ENCODE measurements around the gene MYO18A. TPM values are rescaled to one million over a fixed set of nuclear protein-coding genes. Genes with fewer than 3 reads are reported as not detected.

The MYO18A gene
- total RNA-seq, 2 donors from 2014 or later = 43.8 to 56.7 TPM

DNA sequence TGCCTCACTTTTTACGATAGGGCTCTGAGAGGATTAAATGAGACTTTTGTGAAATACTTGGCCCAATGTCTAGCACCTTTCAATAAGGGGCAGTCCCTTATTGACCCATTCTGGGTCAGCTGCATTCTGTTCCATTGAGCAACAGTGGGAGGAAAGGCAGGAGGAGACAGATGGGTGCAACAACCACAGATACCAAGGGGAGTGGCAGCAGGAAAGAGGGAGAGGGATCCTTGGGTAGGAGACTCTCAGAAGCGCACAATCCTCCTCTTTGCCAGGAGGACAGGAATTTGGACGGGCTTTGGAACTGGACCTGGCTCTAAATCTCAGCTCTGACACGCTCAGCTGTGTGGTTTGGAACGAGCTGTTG lies 133.7 kb downstream of the MYO18A start:
- no peaks in the 10 kb centered on the region for H3K27me3 Mint-ChIP-seq (ENCODE audit: insufficient read depth)
- Histone ChIP-seq H3K4me1 (ENCODE audit: control insufficient read depth, insufficient read depth, low read length) (peaks cover 17% of the 10 kb centered on the region), H3K27ac (ENCODE audit: low read depth, low read length) (no peak overlapping the region), H3K36me3 (ENCODE audit: control insufficient read depth, insufficient read depth, low read length) (no peaks in the 10 kb centered on the region), H3K9me3 (ENCODE audit: control insufficient read depth, low read length) (no peaks in the 10 kb centered on the region), H3K27me3 (ENCODE audit: control insufficient read depth, insufficient read depth, low read length, poor library complexity, severe bottlenecking) (no peaks in the 10 kb centered on the region), H3K9ac (ENCODE audit: extremely low read depth, low read length, poor library complexity, severe bottlenecking) (no peak overlapping the region), H3K4me3 (ENCODE audit: low read length) (no peak overlapping the region)
- H3K9me3 Mint-ChIP-seq = no peaks in the 10 kb centered on the region
- H3K4me1 Mint-ChIP-seq = peaks cover 43% of the 10 kb centered on the region
- H3K27ac Mint-ChIP-seq = no peak overlapping the region
- WGBS, 2 experiments (ENCODE audit: insufficient coverage in 1 of 2, insufficient read length in 1 of 2) = 92 to 94% methylated on average over 3 to 5 of the region's 5 CpGs
- TF ChIP-seq, protein P1, sequence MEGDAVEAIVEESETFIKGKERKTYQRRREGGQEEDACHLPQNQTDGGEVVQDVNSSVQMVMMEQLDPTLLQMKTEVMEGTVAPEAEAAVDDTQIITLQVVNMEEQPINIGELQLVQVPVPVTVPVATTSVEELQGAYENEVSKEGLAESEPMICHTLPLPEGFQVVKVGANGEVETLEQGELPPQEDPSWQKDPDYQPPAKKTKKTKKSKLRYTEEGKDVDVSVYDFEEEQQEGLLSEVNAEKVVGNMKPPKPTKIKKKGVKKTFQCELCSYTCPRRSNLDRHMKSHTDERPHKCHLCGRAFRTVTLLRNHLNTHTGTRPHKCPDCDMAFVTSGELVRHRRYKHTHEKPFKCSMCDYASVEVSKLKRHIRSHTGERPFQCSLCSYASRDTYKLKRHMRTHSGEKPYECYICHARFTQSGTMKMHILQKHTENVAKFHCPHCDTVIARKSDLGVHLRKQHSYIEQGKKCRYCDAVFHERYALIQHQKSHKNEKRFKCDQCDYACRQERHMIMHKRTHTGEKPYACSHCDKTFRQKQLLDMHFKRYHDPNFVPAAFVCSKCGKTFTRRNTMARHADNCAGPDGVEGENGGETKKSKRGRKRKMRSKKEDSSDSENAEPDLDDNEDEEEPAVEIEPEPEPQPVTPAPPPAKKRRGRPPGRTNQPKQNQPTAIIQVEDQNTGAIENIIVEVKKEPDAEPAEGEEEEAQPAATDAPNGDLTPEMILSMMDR (conservative IDR thresholded peaks at IDR 0.05) = no peak
- H3K36me3 Mint-ChIP-seq (ENCODE audit: low read depth) = no peaks in the 10 kb centered on the region
- DNase-seq = no peak
- H3K4me3 Mint-ChIP-seq = no peak overlapping the region

DNA sequence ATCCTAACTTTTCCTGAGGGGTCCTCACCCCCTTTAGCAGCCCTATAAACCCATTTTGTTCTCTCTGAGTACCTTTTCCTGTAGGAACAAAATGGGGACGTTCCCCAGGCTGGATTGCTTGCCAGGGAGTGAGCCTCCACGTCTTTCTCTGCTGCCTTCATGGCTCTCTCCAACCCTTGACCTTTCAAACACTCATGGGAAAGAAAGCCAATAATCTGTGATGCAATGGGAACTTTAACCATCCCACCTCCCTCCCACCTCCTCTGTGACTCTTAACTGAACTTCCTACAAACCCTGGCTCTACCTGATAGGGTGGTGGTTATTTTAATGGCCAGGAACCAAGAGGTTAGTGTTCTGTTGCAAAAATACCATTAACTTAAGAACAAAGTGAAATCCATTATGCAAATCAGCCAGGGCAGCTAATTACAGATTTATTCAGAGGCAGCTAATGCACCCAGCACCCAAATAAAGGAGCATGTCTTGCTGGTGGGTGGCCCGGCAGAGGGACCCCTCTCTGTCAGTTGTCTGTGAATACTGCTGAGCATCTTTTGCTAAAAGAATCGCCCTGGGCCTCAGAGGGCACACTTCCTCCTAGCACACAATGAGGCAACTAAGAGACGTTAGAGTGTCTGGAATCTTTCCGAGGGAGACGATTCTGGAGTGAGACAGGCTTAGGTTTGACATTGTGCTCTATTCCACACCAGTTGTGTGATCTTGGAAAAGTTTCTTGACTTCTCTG lies 134.3 kb downstream of the MYO18A start:
- H3K9me3 Mint-ChIP-seq = no peaks in the 10 kb centered on the region
- H3K9me3 ChIP-seq (ENCODE audit: control insufficient read depth, low read length) = no peaks in the 10 kb centered on the region
- no peaks in the 10 kb centered on the region for H3K27me3 Mint-ChIP-seq (ENCODE audit: insufficient read depth)
- no peak overlapping the region for H3K9ac ChIP-seq (ENCODE audit: extremely low read depth, low read length, poor library complexity, severe bottlenecking)
- WGBS, 2 experiments (ENCODE audit: insufficient coverage in 1 of 2, insufficient read length in 1 of 2) = 87% methylated on average over 7 of the region's 7 CpGs
- peaks cover 17% of the 10 kb centered on the region for H3K4me1 ChIP-seq (ENCODE audit: control insufficient read depth, insufficient read depth, low read length)
- H3K27ac ChIP-seq (ENCODE audit: low read depth, low read length) = no peak overlapping the region
- no peaks in the 10 kb centered on the region for H3K36me3 ChIP-seq (ENCODE audit: control insufficient read depth, insufficient read depth, low read length)
- no peak for DNase-seq
- no peaks in the 10 kb centered on the region for H3K36me3 Mint-ChIP-seq (ENCODE audit: low read depth)
- no peaks in the 10 kb centered on the region for H3K27me3 ChIP-seq (ENCODE audit: control insufficient read depth, insufficient read depth, low read length, poor library complexity, severe bottlenecking)
- peaks cover 43% of the 10 kb centered on the region for H3K4me1 Mint-ChIP-seq
- TF ChIP-seq, protein P1 (conservative IDR thresholded peaks at IDR 0.05) = no peak
- H3K4me3 Mint-ChIP-seq = no peak overlapping the region
- no peak overlapping the region for H3K27ac Mint-ChIP-seq
- no peak overlapping the region for H3K4me3 ChIP-seq (ENCODE audit: low read length)

DNA sequence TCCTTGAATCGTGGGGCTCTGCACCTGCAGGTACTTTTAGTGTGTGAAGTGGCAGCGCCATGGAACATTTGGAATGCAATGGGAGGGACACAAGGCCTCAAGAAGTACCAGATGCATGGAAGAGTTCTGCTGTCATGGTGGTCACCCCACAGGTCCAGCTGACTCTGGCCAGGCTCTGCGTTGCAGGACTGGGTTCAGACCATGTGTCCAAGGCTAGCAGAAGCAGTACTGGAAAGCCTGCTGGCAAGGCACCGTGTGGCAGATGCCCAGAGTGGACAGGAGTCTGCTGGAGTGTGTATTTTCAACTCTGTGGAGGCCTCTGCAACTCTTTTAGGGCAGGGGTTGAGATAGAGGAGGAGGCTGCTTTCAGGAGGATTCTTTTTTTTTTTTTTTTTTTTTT lies 135.2 kb downstream of the MYO18A start:
- Mint-ChIP-seq H3K9me3 (no peaks in the 10 kb centered on the region), H3K27ac (no peak overlapping the region), H3K4me1 (peaks cover 45% of the 10 kb centered on the region), H3K27me3 (ENCODE audit: insufficient read depth) (no peaks in the 10 kb centered on the region), H3K4me3 (no peak overlapping the region), H3K36me3 (ENCODE audit: low read depth) (no peaks in the 10 kb centered on the region)
- no peak overlapping the region for H3K9ac ChIP-seq (ENCODE audit: extremely low read depth, low read length, poor library complexity, severe bottlenecking)
- peaks cover 17% of the 10 kb centered on the region for H3K4me1 ChIP-seq (ENCODE audit: control insufficient read depth, insufficient read depth, low read length)
- no peaks in the 10 kb centered on the region for H3K27me3 ChIP-seq (ENCODE audit: control insufficient read depth, insufficient read depth, low read length, poor library complexity, severe bottlenecking)
- H3K36me3 ChIP-seq (ENCODE audit: control insufficient read depth, insufficient read depth, low read length) = no peaks in the 10 kb centered on the region
- no peak overlapping the region for H3K4me3 ChIP-seq (ENCODE audit: low read length)
- DNase-seq = no peak
- H3K9me3 ChIP-seq (ENCODE audit: control insufficient read depth, low read length) = no peaks in the 10 kb centered on the region
- TF ChIP-seq, protein P1 (conservative IDR thresholded peaks at IDR 0.05) = no peak
- H3K27ac ChIP-seq (ENCODE audit: low read depth, low read length) = no peak overlapping the region
- 95 to 97% methylated on average over 3 to 4 of the region's 4 CpGs for WGBS, 2 experiments (ENCODE audit: insufficient coverage in 1 of 2, insufficient read length in 1 of 2)

Data from endodermal cell (in vitro differentiated cells).